WTC11 (cell line): Measurements from ENCODE around the gene CHID1. TPM values are rescaled to one million over a fixed set of nuclear protein-coding genes. Genes with fewer than 3 reads are reported as not detected.

Experiments used
- ATAC-seq: fragments of 200-7000 bp; cut with Tn5 transposase; 2 replicates; pipeline ENCODE4 v1.10.0; 2021; ENCODE audit warnings: mild to moderate bottlenecking, moderate library complexity
- CTCF ChIA-PET: fragments of 300-600 bp; sonication (Branson Sonifier 250); formaldehyde crosslinking; loops from one replicate; lab custom pipeline; 2021; ENCODE audit warnings: antibody characterized with exemption; lab: Charles Lee
- POLR2A ChIA-PET: fragments of 350-600 bp; sonication (Branson Sonifier 250); formaldehyde crosslinking; loops from one replicate; lab custom pipeline; 2021; ENCODE audit warnings: antibody characterized with exemption; lab: Charles Lee
- DNase-seq: peaks from one replicate; pipeline ENCODE4 v3.0.0; 2021; ENCODE audit warnings: low spot score
- H3K27ac Mint-ChIP-seq: 2 replicates; pipeline ENCODE4 v1.8.0; 2021; ENCODE audit warnings: mixed read lengths
- H3K27me3 Mint-ChIP-seq: 2 replicates; pipeline ENCODE4 v1.8.0; 2021; ENCODE audit warnings: low read depth, mild to moderate bottlenecking, moderate library complexity, mixed read lengths
- H3K36me3 Mint-ChIP-seq: 2 replicates; pipeline ENCODE4 v1.8.0; 2021; ENCODE audit warnings: mixed read lengths
- H3K4me1 Mint-ChIP-seq: 2 replicates; pipeline ENCODE4 v1.8.0; 2022; ENCODE audit warnings: mixed read lengths
- H3K4me3 Mint-ChIP-seq: 2 replicates; pipeline ENCODE4 v1.8.0; 2021; ENCODE audit warnings: mild to moderate bottlenecking, moderate library complexity, mixed read lengths
- H3K9me3 Mint-ChIP-seq: 2 replicates; pipeline ENCODE4 v1.8.0; 2021; ENCODE audit warnings: mixed read lengths
- FOXJ3 ChIP-seq: sonication (generic); formaldehyde crosslinking; IDR thresholded peaks from 2 replicates; pipeline ENCODE4 v1.9.0; 2021; ENCODE audit warnings: missing genetic modification reagents, mild to moderate bottlenecking, borderline replicate concordance
- FOXK1 ChIP-seq: sonication (generic); formaldehyde crosslinking; IDR thresholded peaks from 2 replicates; pipeline ENCODE4 v1.8.0; 2022; ENCODE audit warnings: mild to moderate bottlenecking, moderate library complexity, missing genetic modification reagents
- GRHL2 ChIP-seq: fragments of 250-450 bp; sonication (Bioruptor Pico); IDR thresholded peaks from 2 replicates; pipeline ENCODE4 v1.8.0; 2022; ENCODE audit warnings: mild to moderate bottlenecking, moderate library complexity; ENCODE audit not compliant: insufficient replicate concordance, severe bottlenecking
- NFATC4 ChIP-seq: fragments of 250-450 bp; sonication (Bioruptor Pico); IDR thresholded peaks from 2 replicates; pipeline ENCODE4 v1.9.0; 2021; ENCODE audit warnings: mild to moderate bottlenecking
- NFYB ChIP-seq: sonication (generic); formaldehyde crosslinking; conservative IDR thresholded peaks from 2 replicates; pipeline ENCODE4 v1.8.0; 2022; ENCODE audit warnings: low read depth, missing genetic modification reagents
- NR1H2 ChIP-seq: sonication (generic); formaldehyde crosslinking; IDR thresholded peaks from 2 replicates; pipeline ENCODE4 v1.9.0; 2021; ENCODE audit warnings: mild to moderate bottlenecking, moderate library complexity, missing genetic modification reagents
- OVOL2 ChIP-seq: fragments of 250-450 bp; sonication (Bioruptor Pico); IDR thresholded peaks from 2 replicates; pipeline ENCODE4 v1.9.0; 2021; ENCODE audit warnings: mild to moderate bottlenecking, borderline replicate concordance
- SMAD4 ChIP-seq: sonication (generic); formaldehyde crosslinking; IDR thresholded peaks from 2 replicates; pipeline ENCODE4 v1.8.0; 2022; ENCODE audit warnings: mild to moderate bottlenecking, missing genetic modification reagents
- TEAD4 ChIP-seq: sonication (generic); formaldehyde crosslinking; IDR thresholded peaks from 2 replicates; pipeline ENCODE4 v1.8.0; 2022; ENCODE audit warnings: mild to moderate bottlenecking, missing genetic modification reagents
- ZNF121 ChIP-seq: sonication (generic); formaldehyde crosslinking; IDR thresholded peaks from 2 replicates; pipeline ENCODE4 v1.8.0; 2023; ENCODE audit warnings: missing genetic modification reagents
- ZNF219 ChIP-seq: sonication (generic); formaldehyde crosslinking; IDR thresholded peaks from 2 replicates; pipeline ENCODE4 v1.8.0; 2023; ENCODE audit warnings: missing genetic modification reagents, mild to moderate bottlenecking, borderline replicate concordance
- ZNF232 ChIP-seq: sonication (generic); formaldehyde crosslinking; IDR thresholded peaks from 2 replicates; pipeline ENCODE4 v1.8.0; 2022; ENCODE audit warnings: mild to moderate bottlenecking, missing genetic modification reagents
- ZNF423 ChIP-seq: fragments of 250-450 bp; sonication (Bioruptor Pico); IDR thresholded peaks from 2 replicates; pipeline ENCODE4 v2.1.2; 2022; ENCODE audit warnings: mild to moderate bottlenecking, moderate library complexity
- total RNA-seq: library from RNA; stranded (reverse); gene quantifications from 3 replicates; pipeline ENCODE4 v1.2.3, GENCODE V29; 2021
- TF ChIP-seq, protein P1 (sequence below): sonication (generic); formaldehyde crosslinking; IDR thresholded peaks from 2 replicates; pipeline ENCODE4 v1.8.1; 2023; ENCODE audit warnings: mild to moderate bottlenecking, moderate library complexity, missing genetic modification reagents
- TF ChIP-seq, protein P2 (sequence below): fragments of 250-450 bp; sonication (Bioruptor Pico); conservative IDR thresholded peaks from 2 replicates; pipeline ENCODE4 v1.9.0; 2021; ENCODE audit warnings: mild to moderate bottlenecking
- TF ChIP-seq, protein P3 (sequence below): sonication (generic); formaldehyde crosslinking; IDR thresholded peaks from 2 replicates; pipeline ENCODE4 v1.8.0; 2023; ENCODE audit warnings: missing genetic modification reagents
- TF ChIP-seq, protein P4 (sequence below): sonication (generic); formaldehyde crosslinking; conservative IDR thresholded peaks from 2 replicates; pipeline ENCODE4 v1.8.1; 2023; ENCODE audit warnings: mild to moderate bottlenecking, low read depth, missing genetic modification reagents, moderate library complexity
- TF ChIP-seq, protein P5 (sequence below): sonication (generic); formaldehyde crosslinking; IDR thresholded peaks from 2 replicates; pipeline ENCODE4 v1.8.1; 2023; ENCODE audit warnings: mild to moderate bottlenecking, missing genetic modification reagents
- TF ChIP-seq, protein P6 (sequence below): sonication (generic); formaldehyde crosslinking; IDR thresholded peaks from 2 replicates; pipeline ENCODE4 v1.8.0; 2022; ENCODE audit warnings: mild to moderate bottlenecking, missing genetic modification reagents
- TF ChIP-seq, protein P7 (sequence below): fragments of 250-450 bp; sonication (Bioruptor Pico); IDR thresholded peaks from 2 replicates; pipeline ENCODE4 v1.9.0; 2021; ENCODE audit warnings: moderate library complexity, mild to moderate bottlenecking, inconsistent platforms, borderline replicate concordance
- TF ChIP-seq, protein P8 (sequence below): sonication (generic); formaldehyde crosslinking; IDR thresholded peaks from 2 replicates; pipeline ENCODE4 v1.8.1; 2023; ENCODE audit warnings: mild to moderate bottlenecking, missing genetic modification reagents, moderate library complexity

CHID1 gene
- total RNA-seq, 1 experiment from 2014 or later = 92.8 TPM

DNA sequence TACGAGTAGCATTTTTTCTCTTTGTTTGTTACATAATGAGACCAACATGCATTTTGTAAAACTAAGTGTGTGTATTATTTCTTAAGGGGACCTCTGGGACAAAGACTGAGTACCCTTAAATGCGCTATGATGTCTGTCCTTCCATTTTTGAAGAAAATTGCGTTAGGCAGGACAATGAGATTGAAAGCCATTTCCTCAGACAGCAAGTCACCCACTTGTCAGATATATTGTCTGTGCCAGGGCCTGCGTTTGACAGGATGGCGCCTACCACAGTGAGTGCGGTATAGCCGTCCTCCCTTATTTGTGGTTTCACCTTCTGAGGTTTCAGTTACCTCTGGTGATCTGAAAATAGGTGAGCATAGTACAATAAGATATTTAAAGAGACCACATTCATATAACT lies 17.3 kb upstream of the CHID1 start:
- H3K27ac Mint-ChIP-seq = no peak overlapping the region
- POLR2A ChIA-PET = no interaction called here
- H3K4me1 Mint-ChIP-seq = peaks cover 35% of the 10 kb centered on the region
- H3K27me3 Mint-ChIP-seq = no peaks in the 10 kb centered on the region
- H3K9me3 Mint-ChIP-seq = no peaks in the 10 kb centered on the region
- DNase-seq = no peak
- TF ChIP-seq NR1H2 (CRISPR knock-in tag) (no peak), SMAD4 (CRISPR knock-in tag) (no peak), ZNF232 (no peak), OVOL2 (CRISPR knock-in tag) (no peak), GRHL2 (CRISPR knock-in tag) (no peak), FOXJ3 (no peak), ZNF219 (CRISPR knock-in tag) (no peak), NFYB (no peak), ZNF121 (no peak)
- TF ChIP-seq, protein P1, sequence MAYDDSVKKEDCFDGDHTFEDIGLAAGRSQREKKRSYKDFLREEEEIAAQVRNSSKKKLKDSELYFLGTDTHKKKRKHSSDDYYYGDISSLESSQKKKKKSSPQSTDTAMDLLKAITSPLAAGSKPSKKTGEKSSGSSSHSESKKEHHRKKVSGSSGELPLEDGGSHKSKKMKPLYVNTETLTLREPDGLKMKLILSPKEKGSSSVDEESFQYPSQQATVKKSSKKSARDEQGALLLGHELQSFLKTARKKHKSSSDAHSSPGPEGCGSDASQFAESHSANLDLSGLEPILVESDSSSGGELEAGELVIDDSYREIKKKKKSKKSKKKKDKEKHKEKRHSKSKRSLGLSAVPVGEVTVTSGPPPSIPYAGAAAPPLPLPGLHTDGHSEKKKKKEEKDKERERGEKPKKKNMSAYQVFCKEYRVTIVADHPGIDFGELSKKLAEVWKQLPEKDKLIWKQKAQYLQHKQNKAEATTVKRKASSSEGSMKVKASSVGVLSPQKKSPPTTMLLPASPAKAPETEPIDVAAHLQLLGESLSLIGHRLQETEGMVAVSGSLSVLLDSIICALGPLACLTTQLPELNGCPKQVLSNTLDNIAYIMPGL (CRISPR knock-in tag) = no peak
- TF ChIP-seq, protein P2, sequence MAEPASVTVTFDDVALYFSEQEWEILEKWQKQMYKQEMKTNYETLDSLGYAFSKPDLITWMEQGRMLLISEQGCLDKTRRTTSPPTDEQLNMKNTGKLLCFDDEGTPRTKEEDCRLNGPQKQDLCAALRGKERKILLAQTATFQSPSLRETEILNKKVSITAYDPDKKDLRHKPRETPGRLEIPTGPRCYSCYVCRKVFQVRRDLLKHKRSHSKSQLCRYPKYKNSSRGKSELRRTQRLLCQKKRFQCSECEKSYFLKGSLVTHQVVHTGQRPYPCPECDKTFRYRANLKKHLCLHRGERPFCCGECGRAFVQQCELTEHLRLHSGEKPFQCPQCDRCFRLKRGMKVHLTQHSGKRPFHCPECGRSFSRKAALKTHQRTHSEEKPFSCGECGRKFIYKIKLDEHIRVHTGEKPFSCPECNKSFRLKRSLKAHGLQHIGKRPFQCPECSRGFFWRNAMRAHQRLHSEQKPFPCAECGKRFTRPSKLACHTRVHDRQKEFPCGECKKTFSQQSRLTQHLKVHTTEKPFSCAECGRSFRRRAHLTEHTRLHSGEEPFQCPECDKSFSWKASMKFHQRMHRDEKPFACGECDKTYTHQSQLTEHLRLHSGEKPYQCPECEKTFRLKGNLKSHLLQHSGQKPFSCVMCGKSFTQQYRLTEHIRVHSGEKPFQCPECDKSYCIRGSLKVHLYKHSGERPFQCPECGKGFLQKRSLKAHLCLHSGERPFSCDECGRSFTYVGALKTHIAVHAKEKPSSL = no peak
- TF ChIP-seq, protein P3, sequence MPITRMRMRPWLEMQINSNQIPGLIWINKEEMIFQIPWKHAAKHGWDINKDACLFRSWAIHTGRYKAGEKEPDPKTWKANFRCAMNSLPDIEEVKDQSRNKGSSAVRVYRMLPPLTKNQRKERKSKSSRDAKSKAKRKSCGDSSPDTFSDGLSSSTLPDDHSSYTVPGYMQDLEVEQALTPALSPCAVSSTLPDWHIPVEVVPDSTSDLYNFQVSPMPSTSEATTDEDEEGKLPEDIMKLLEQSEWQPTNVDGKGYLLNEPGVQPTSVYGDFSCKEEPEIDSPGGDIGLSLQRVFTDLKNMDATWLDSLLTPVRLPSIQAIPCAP = no peak
- CTCF ChIA-PET = interaction anchor here (0.6 kb wide), 1 partner anchor 44 kb away, joined by 3 read pairs; no protein-coding TSS in a partner anchor
- peak overlapping the region; percentile 12; the same call in 1 of the 2 replicates for H3K4me3 Mint-ChIP-seq
- ATAC-seq = no peak
- no peaks in the 10 kb centered on the region for H3K36me3 Mint-ChIP-seq

DNA sequence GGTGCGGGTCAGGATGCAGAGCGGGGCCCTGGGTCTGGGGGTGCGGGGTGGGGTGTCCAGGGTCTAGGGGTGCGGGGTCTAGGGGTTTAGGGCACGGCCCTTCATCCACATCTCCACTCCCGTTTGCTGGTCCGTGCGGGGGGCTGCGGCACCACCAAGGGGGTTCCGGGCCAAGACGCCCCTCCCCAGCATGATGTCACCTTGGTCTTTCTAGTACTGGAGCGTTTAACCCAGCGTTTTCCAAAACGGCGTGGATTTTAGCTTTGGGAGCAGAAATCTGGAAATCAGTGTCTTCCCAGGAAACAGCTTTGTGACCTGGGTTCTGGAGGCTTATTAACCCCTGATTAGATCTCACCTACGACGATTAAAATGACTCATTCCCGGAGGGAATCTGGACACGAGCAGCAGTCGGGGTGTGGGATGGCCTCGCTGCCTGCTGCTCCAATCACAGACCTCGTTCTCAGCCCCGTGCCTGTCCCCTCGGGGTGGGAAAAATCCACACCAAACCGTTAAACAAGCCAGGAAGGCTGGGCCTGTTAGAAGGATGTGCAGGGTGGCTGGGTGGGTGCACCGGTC lies 15.8 kb upstream of the CHID1 start:
- POLR2A ChIA-PET = no interaction called here
- no peak for ATAC-seq
- CTCF ChIA-PET = interaction anchor here (1.6 kb wide), 1 partner anchor 18 kb away, joined by 5 read pairs; no protein-coding TSS in a partner anchor
- Mint-ChIP-seq H3K27ac (peak overlapping the region; percentile 82; the same call in 1 of the 2 replicates), H3K9me3 (no peaks in the 10 kb centered on the region), H3K36me3 (no peaks in the 10 kb centered on the region), H3K4me3 (peak overlapping the region; percentile 84), H3K27me3 (no peaks in the 10 kb centered on the region), H3K4me1 (peaks cover 21% of the 10 kb centered on the region)
- no peak for DNase-seq
- TF ChIP-seq ZNF423 (no peak), NFATC4 (CRISPR knock-in tag) (no peak), NR1H2 (CRISPR knock-in tag) (no peak), FOXK1 (no peak), TEAD4 (CRISPR knock-in tag) (no peak), ZNF232 (no peak)
- TF ChIP-seq, protein P4, sequence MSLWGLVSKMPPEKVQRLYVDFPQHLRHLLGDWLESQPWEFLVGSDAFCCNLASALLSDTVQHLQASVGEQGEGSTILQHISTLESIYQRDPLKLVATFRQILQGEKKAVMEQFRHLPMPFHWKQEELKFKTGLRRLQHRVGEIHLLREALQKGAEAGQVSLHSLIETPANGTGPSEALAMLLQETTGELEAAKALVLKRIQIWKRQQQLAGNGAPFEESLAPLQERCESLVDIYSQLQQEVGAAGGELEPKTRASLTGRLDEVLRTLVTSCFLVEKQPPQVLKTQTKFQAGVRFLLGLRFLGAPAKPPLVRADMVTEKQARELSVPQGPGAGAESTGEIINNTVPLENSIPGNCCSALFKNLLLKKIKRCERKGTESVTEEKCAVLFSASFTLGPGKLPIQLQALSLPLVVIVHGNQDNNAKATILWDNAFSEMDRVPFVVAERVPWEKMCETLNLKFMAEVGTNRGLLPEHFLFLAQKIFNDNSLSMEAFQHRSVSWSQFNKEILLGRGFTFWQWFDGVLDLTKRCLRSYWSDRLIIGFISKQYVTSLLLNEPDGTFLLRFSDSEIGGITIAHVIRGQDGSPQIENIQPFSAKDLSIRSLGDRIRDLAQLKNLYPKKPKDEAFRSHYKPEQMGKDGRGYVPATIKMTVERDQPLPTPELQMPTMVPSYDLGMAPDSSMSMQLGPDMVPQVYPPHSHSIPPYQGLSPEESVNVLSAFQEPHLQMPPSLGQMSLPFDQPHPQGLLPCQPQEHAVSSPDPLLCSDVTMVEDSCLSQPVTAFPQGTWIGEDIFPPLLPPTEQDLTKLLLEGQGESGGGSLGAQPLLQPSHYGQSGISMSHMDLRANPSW = no peak
- TF ChIP-seq, protein P5, sequence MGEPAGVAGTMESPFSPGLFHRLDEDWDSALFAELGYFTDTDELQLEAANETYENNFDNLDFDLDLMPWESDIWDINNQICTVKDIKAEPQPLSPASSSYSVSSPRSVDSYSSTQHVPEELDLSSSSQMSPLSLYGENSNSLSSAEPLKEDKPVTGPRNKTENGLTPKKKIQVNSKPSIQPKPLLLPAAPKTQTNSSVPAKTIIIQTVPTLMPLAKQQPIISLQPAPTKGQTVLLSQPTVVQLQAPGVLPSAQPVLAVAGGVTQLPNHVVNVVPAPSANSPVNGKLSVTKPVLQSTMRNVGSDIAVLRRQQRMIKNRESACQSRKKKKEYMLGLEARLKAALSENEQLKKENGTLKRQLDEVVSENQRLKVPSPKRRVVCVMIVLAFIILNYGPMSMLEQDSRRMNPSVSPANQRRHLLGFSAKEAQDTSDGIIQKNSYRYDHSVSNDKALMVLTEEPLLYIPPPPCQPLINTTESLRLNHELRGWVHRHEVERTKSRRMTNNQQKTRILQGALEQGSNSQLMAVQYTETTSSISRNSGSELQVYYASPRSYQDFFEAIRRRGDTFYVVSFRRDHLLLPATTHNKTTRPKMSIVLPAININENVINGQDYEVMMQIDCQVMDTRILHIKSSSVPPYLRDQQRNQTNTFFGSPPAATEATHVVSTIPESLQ = no peak
- TF ChIP-seq, protein P3 = no peak
- TF ChIP-seq, protein P6, sequence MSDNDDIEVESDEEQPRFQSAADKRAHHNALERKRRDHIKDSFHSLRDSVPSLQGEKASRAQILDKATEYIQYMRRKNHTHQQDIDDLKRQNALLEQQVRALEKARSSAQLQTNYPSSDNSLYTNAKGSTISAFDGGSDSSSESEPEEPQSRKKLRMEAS (CRISPR knock-in tag) = no peak
- TF ChIP-seq, protein P7, sequence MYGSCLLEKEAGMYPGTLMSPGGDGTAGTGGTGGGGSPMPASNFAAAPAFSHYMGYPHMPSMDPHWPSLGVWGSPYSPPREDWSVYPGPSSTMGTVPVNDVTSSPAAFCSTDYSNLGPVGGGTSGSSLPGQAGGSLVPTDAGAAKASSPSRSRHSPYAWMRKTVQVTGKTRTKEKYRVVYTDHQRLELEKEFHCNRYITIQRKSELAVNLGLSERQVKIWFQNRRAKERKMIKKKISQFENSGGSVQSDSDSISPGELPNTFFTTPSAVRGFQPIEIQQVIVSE (CRISPR knock-in tag) = no peak
- TF ChIP-seq, protein P8, sequence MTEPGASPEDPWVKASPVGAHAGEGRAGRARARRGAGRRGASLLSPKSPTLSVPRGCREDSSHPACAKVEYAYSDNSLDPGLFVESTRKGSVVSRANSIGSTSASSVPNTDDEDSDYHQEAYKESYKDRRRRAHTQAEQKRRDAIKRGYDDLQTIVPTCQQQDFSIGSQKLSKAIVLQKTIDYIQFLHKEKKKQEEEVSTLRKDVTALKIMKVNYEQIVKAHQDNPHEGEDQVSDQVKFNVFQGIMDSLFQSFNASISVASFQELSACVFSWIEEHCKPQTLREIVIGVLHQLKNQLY (CRISPR knock-in tag) = no peak
